ENCODE measurements around the gene PSMB5. TPM values are rescaled to one million over a fixed set of nuclear protein-coding genes. Genes with fewer than 3 reads are reported as not detected.

The PSMB5 gene
- total RNA-seq, 4 donors from 2014 or later: 135 to 155 (median 145) TPM

DNA sequence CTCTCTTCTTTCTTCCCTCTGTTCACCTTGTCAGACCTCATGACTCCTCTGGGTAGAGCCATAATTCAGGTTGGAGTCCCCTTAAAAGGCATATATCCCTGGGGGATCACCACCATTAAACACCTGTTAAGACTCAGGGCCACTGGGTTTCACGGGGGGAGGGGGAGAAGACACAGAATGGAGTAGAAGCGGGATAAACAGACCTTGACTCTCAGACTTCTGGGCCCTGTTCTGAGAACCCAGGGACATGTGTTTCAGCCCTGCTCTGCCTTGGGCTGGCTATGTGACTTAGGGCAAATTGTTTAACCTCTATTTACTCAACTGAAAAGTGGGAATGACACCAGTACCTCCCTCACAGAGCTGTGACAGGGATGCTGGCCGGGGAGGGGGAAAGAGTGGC lies 18.0 kb upstream of the PSMB5 start:
- H3K27ac ChIP-seq (replicated peaks in 1 of 4): no peak overlapping the region
- peaks cover 11 to 22% (median 18%) of the 10 kb centered on the region in 4 donors for H3K4me1 ChIP-seq
- no peak for TF ChIP-seq POLR2A (IDR thresholded peaks at IDR 0.05; ENCODE audit: low read depth)
- TF ChIP-seq POLR2AphosphoS5 (IDR thresholded peaks at IDR 0.05): no peak
- TF ChIP-seq CTCF (IDR thresholded peaks at IDR 0.05): no peak
- TF ChIP-seq EP300 (IDR thresholded peaks at IDR 0.05): no peak
- H3K4me3 ChIP-seq: no peak overlapping the region
- H3K36me3 ChIP-seq: no peaks in the 10 kb centered on the region
- peaks cover 0 to 4% (median 0%) of the 10 kb centered on the region in 4 donors for H3K27me3 ChIP-seq
- no peak for DNase-seq (ENCODE audit: extremely low spot score)
- intact Hi-C loops (cut with DNase I): no loop called here
- no peaks in the 10 kb centered on the region for H3K9me3 ChIP-seq
- 82% methylated on average over 3 of the region's 3 CpGs for WGBS

DNA sequence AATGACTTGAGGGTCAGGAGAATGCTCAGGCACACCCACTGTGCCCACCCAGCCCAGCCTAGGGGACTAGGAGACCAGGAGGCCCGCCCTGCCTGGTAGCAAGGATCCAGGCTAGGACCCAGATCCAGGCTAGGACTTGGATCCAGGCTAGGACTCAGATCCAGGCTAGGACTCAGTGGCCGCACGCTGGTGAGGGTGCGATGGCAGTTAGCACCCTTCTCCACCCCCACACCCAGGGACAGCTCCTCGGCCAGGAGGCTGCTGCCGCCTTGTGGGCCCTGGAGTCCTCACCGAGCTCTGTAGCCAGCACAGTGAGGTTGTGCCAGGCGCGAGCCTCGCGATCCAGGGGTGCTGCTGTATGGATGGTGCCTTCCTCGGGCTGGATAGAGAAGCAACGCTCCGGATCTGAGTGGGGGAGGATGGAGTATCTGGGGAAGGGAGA lies 17.5 kb upstream of the PSMB5 start:
- Histone ChIP-seq H3K27ac (replicated peaks in 1 of 4) (no peak overlapping the region), H3K36me3 (no peaks in the 10 kb centered on the region), H3K4me1 (peaks cover 11 to 18% (median 17%) of the 10 kb centered on the region in 4 donors), H3K4me3 (no peak overlapping the region), H3K27me3 (peaks cover 0 to 6% (median 0%) of the 10 kb centered on the region in 4 donors), H3K9me3 (no peaks in the 10 kb centered on the region)
- DNase-seq (ENCODE audit: extremely low spot score): no peak
- TF ChIP-seq POLR2AphosphoS5 (IDR thresholded peaks at IDR 0.05) (no peak), CTCF (IDR thresholded peaks at IDR 0.05) (no peak), EP300 (IDR thresholded peaks at IDR 0.05) (no peak), POLR2A (IDR thresholded peaks at IDR 0.05; ENCODE audit: low read depth) (no peak)
- intact Hi-C loops (cut with DNase I): no loop called here
- WGBS: 60% methylated on average over 13 of the region's 14 CpGs

DNA sequence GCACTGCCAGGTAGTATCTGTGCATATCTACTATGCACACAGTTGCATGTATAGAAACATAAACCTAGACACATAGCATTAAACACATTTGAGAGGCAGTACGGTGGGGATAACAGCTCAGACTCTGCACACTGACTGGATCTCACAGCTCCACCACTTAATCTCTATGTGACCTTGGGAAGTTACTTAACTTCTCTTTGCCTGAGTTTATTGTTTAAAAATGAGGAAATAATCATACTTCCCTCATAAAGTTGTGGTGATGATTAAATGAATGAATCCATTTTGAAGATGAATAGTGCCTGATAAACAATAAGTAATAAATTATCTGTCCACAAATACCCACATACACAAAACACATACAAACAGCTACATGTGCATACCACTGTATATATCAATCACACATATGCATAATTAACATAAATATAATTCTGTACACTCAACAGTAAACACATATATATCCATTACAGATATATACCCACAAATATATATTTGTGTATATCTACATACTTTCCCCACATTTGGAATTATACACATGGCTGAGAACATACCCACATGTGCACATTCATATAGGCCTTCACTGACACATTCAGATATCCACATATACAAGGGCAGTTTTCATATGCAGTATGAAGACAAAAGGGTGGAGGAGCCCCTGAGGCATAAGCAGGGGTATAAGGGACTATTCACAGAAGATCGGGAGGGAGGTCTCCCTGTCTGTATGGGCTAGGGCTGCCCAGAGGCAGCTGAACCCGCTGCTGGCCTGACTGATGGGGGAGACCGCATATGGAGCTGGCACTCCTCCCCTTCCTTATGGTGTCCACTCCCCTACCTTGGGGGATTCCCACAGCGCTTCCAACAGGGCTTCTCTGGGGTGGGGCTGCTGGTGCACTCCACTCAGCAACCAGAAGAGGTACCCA lies 16.7 kb upstream of the PSMB5 start:
- DNase-seq (ENCODE audit: extremely low spot score): no peak
- Histone ChIP-seq H3K27ac (replicated peaks in 1 of 4) (no peak overlapping the region), H3K36me3 (no peaks in the 10 kb centered on the region), H3K4me3 (no peak overlapping the region), H3K27me3 (peaks cover 0 to 6% (median 0%) of the 10 kb centered on the region in 4 donors), H3K9me3 (no peaks in the 10 kb centered on the region), H3K4me1 (peaks cover 9 to 10% (median 10%) of the 10 kb centered on the region in 4 donors)
- TF ChIP-seq CTCF (IDR thresholded peaks at IDR 0.05): no peak
- TF ChIP-seq EP300 (IDR thresholded peaks at IDR 0.05): no peak
- TF ChIP-seq POLR2A (IDR thresholded peaks at IDR 0.05; ENCODE audit: low read depth): no peak
- TF ChIP-seq POLR2AphosphoS5 (IDR thresholded peaks at IDR 0.05): no peak
- intact Hi-C loops (cut with DNase I): loop anchor here (2.0 kb wide), 1 partner anchor 57 kb away; no protein-coding TSS in a partner anchor
- WGBS: 82% methylated on average over 5 of the region's 5 CpGs

- no CpG with 5 or more reads among the region's 9 CpGs for WGBS
- Histone ChIP-seq H3K27ac (replicated peaks in 1 of 4) (no peak overlapping the region), H3K9me3 (no peaks in the 10 kb centered on the region), H3K4me1 (peaks cover 0 to 9% (median 2%) of the 10 kb centered on the region in 4 donors), H3K36me3 (no peaks in the 10 kb centered on the region), H3K4me3 (no peak overlapping the region), H3K27me3 (peaks cover 0 to 6% (median 0%) of the 10 kb centered on the region in 4 donors)
- intact Hi-C loops (cut with DNase I): no loop called here
- DNase-seq (ENCODE audit: extremely low spot score): no peak
- TF ChIP-seq POLR2A (IDR thresholded peaks at IDR 0.05; ENCODE audit: low read depth): no peak
- TF ChIP-seq CTCF (IDR thresholded peaks at IDR 0.05): no peak
- no peak for TF ChIP-seq POLR2AphosphoS5 (IDR thresholded peaks at IDR 0.05)
- TF ChIP-seq EP300 (IDR thresholded peaks at IDR 0.05): no peak
Measured at GRCh38 chr14:23049011-23049410, 14.3 kb upstream of the PSMB5 start.

Data from esophagus muscularis mucosa (tissue), 4 donors.